Measurements from ENCODE around the gene SMIM35.

SMIM35 gene

GRCh38 chr11:118056806-118057205, 30.0 kb downstream of the SMIM35 start:
- DNase-seq, result no peak

GRCh38 chr11:118055966-118056365, 30.8 kb downstream of the SMIM35 start:
- no peak for DNase-seq

- no peak for DNase-seq
These were observed 31.8 kb downstream of the SMIM35 start for GRCh38 chr11:118054712-118055640.

- no peak for DNase-seq
These were observed 34.1 kb downstream of the SMIM35 start for GRCh38 chr11:118052581-118053206.

- DNase-seq, result no peak
These were observed 34.9 kb downstream of the SMIM35 start for GRCh38 chr11:118051611-118052461.

- DNase-seq, result no peak
These were observed 35.6 kb downstream of the SMIM35 start for GRCh38 chr11:118051136-118051610.

- no peak for DNase-seq
These were observed 36.4 kb downstream of the SMIM35 start for GRCh38 chr11:118050208-118050891.

GRCh38 chr11:118049771-118050170, 37.0 kb downstream of the SMIM35 start:
- DNase-seq, result no peak

- no peak for DNase-seq
These were observed 38.0 kb downstream of the SMIM35 start for GRCh38 chr11:118048472-118049370.

- no peak for DNase-seq
These were observed 39.0 kb downstream of the SMIM35 start for GRCh38 chr11:118047749-118048148.

GRCh38 chr11:118046964-118047700, 39.6 kb downstream of the SMIM35 start:
- DNase-seq, result no peak

- DNase-seq, result no peak
These were observed 40.5 kb downstream of the SMIM35 start for GRCh38 chr11:118046051-118046963.

- DNase-seq, result no peak
These were observed 41.6 kb downstream of the SMIM35 start for GRCh38 chr11:118045191-118045590.

- DNase-seq, result no peak
These were observed 44.0 kb downstream of the SMIM35 start for GRCh38 chr11:118042796-118043195.

GRCh38 chr11:118042141-118042540, 44.6 kb downstream of the SMIM35 start:
- DNase-seq, result no peak

- no peak for DNase-seq
These were observed 53.3 kb downstream of the SMIM35 start for GRCh38 chr11:118033443-118033842.

GRCh38 chr11:118028626-118029025, 58.1 kb downstream of the SMIM35 start:
- no peak for DNase-seq

GRCh38 chr11:118027694-118028093, 59.1 kb downstream of the SMIM35 start:
- no peak for DNase-seq

- no peak for DNase-seq
These were observed 65.6 kb downstream of the SMIM35 start for GRCh38 chr11:118021146-118021545.

- DNase-seq, result no peak
These were observed 68.4 kb downstream of the SMIM35 start for GRCh38 chr11:118018401-118018800.

Data from NCI-H1092 (cell line).